Measurements from ENCODE around the gene C19orf38. TPM values are rescaled to one million over a fixed set of nuclear protein-coding genes. Genes with fewer than 3 reads are reported as not detected.

C19orf38 gene
- total and polyA plus RNA-seq, 9 of the 15 experiments (the other 6 are each of a cell fraction or from before 2014, with no cell fraction given): 0.14 to 0.18 TPM; not detected in 7

DNA sequence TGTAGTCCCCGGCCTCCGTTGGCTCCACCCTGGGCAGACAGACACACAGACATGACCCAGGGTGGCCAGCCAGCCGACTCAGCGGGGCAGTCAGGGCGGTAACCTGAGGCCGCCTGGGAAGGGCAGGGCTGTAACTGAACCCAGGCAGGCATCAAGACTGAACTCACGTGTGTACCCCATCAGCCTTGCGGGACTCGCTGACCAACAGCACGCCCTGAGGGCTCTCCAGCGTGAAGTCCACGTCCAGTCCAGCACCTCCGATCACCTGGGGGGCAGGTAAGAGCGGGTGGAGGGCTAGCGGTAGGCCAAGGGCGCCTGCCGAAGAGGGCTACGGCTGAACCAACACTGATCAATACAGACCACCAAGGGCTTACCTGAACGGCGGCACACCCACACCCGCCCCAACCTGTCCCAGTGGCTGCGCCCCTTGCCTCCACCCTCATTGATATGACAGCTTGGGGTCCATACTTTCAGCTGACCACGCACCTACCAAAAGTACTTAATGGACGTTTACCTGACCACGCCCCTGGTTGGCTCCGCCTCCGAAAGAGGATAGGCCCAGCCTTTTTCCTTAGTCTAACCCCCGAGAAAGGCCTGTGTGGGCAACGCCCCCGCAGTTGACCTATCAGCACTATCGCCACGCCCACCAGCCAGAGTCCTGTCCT, 13.0 kb upstream of the C19orf38 start (continued):
- TF ChIP-seq, protein P1, sequence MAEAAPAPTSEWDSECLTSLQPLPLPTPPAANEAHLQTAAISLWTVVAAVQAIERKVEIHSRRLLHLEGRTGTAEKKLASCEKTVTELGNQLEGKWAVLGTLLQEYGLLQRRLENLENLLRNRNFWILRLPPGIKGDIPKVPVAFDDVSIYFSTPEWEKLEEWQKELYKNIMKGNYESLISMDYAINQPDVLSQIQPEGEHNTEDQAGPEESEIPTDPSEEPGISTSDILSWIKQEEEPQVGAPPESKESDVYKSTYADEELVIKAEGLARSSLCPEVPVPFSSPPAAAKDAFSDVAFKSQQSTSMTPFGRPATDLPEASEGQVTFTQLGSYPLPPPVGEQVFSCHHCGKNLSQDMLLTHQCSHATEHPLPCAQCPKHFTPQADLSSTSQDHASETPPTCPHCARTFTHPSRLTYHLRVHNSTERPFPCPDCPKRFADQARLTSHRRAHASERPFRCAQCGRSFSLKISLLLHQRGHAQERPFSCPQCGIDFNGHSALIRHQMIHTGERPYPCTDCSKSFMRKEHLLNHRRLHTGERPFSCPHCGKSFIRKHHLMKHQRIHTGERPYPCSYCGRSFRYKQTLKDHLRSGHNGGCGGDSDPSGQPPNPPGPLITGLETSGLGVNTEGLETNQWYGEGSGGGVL (CRISPR knock-in tag; IDR thresholded peaks at IDR 0.05): no peak
- TF ChIP-seq ZNF57 (CRISPR knock-in tag; IDR thresholded peaks at IDR 0.05): peak; percentile 63; the same call in 1 of the 2 replicates
- TF ChIP-seq, protein P2, sequence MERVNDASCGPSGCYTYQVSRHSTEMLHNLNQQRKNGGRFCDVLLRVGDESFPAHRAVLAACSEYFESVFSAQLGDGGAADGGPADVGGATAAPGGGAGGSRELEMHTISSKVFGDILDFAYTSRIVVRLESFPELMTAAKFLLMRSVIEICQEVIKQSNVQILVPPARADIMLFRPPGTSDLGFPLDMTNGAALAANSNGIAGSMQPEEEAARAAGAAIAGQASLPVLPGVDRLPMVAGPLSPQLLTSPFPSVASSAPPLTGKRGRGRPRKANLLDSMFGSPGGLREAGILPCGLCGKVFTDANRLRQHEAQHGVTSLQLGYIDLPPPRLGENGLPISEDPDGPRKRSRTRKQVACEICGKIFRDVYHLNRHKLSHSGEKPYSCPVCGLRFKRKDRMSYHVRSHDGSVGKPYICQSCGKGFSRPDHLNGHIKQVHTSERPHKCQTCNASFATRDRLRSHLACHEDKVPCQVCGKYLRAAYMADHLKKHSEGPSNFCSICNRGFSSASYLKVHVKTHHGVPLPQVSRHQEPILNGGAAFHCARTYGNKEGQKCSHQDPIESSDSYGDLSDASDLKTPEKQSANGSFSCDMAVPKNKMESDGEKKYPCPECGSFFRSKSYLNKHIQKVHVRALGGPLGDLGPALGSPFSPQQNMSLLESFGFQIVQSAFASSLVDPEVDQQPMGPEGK (CRISPR knock-in tag; IDR thresholded peaks at IDR 0.05; ENCODE audit: borderline replicate concordance): 0 out of 2 replicates have a peak, but pooled peaks have one; percentile 29
- TF ChIP-seq FOXA3 (CRISPR knock-in tag; conservative IDR thresholded peaks at IDR 0.05 in 1 of 2, IDR thresholded peaks at IDR 0.05 in 1 of 2): peak in 1 of 2 experiments; percentile 62; a peak in 1 of 4 replicates
- TF ChIP-seq, protein P3, sequence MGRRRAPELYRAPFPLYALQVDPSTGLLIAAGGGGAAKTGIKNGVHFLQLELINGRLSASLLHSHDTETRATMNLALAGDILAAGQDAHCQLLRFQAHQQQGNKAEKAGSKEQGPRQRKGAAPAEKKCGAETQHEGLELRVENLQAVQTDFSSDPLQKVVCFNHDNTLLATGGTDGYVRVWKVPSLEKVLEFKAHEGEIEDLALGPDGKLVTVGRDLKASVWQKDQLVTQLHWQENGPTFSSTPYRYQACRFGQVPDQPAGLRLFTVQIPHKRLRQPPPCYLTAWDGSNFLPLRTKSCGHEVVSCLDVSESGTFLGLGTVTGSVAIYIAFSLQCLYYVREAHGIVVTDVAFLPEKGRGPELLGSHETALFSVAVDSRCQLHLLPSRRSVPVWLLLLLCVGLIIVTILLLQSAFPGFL (CRISPR knock-in tag; IDR thresholded peaks at IDR 0.05): no peak
- TF ChIP-seq ZNF780A (CRISPR knock-in tag; IDR thresholded peaks at IDR 0.05): peak; percentile 31; the same call in 1 of the 2 replicates
- 0 out of 2 replicates have a peak, but pooled peaks have one; percentile 34 for TF ChIP-seq ZNF586 (CRISPR knock-in tag; conservative IDR thresholded peaks at IDR 0.05)
- no peak for TF ChIP-seq NCOR1 (IDR thresholded peaks at IDR 0.05)
- no peak for TF ChIP-seq MAFF (IDR thresholded peaks at IDR 0.05; ENCODE audit: low read length)
- peak; percentile 29; the same call in 1 of the 2 replicates for TF ChIP-seq MAFG (tag; conservative IDR thresholded peaks at IDR 0.05)
- TF ChIP-seq, protein P4, sequence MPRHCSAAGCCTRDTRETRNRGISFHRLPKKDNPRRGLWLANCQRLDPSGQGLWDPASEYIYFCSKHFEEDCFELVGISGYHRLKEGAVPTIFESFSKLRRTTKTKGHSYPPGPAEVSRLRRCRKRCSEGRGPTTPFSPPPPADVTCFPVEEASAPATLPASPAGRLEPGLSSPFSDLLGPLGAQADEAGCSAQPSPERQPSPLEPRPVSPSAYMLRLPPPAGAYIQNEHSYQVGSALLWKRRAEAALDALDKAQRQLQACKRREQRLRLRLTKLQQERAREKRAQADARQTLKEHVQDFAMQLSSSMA (CRISPR knock-in tag; IDR thresholded peaks at IDR 0.05): 0 out of 2 replicates have a peak, but pooled peaks have one; percentile 65
- TF ChIP-seq CBX2 (IDR thresholded peaks at IDR 0.05; ENCODE audit: insufficient read depth, low read length, poor library complexity, severe bottlenecking): no peak
- TF ChIP-seq C11orf30 (IDR thresholded peaks at IDR 0.05; ENCODE audit: low read depth): peak; percentile 68; the same call in 1 of the 2 replicates
- TF ChIP-seq ZNF324 (CRISPR knock-in tag; IDR thresholded peaks at IDR 0.05): 0 out of 2 replicates have a peak, but pooled peaks have one; percentile 22
- no peak for TF ChIP-seq ZNF146 (CRISPR knock-in tag; IDR thresholded peaks at IDR 0.05; ENCODE audit: unreplicated experiment)
- no peak for TF ChIP-seq NR4A1 (CRISPR knock-in tag; IDR thresholded peaks at IDR 0.05)
- 0 out of 2 replicates have a peak, but pooled peaks have one; percentile 47 for TF ChIP-seq NR4A1 (tag; IDR thresholded peaks at IDR 0.05)
- 0 out of 4 replicates have a peak, but pooled peaks of 1 of the 2 experiments have one; percentile 44 for TF ChIP-seq TEAD1 (CRISPR knock-in tag; IDR thresholded peaks at IDR 0.05)
- TF ChIP-seq POLR2A (conservative IDR thresholded peaks at IDR 0.05): peak; percentile 57

Measured in K562 (cell line).